Gastrocnemius medialis (tissue), 4 donors: ENCODE results near the gene PACS1.

ENCODE experiments used
- POLR2A ChIP-seq, 2 donors: fragments of 450-650 bp; IDR thresholded peaks; one replicate each; pipeline ENCODE4 v1.6.1; 2017; ENCODE audit warnings: antibody characterized with exemption in 2 of 2, mild to moderate bottlenecking in 2 of 2, moderate library complexity in 2 of 2
- TF ChIP-seq, protein P1 (sequence below), 5 experiments: fragments of 450-650 bp in 3 of 5; fragments of 200-600 bp in 2 of 5; sonication (generic) in 2 of 5; IDR thresholded peaks in 4 of 5; conservative IDR thresholded peaks in 1 of 5; 1 replicate in 4 of 5; 2 replicates in 1 of 5; pipeline ENCODE4 v1.5.1; 2016 to 2019; ENCODE audit warnings: antibody characterized with exemption in 5 of 5, mild to moderate bottlenecking in 3 of 5, moderate library complexity in 3 of 5

GRCh38 chr11:66133216-66133775 lies 63.2 kb downstream of the PACS1 start:
- TF ChIP-seq, protein P1, sequence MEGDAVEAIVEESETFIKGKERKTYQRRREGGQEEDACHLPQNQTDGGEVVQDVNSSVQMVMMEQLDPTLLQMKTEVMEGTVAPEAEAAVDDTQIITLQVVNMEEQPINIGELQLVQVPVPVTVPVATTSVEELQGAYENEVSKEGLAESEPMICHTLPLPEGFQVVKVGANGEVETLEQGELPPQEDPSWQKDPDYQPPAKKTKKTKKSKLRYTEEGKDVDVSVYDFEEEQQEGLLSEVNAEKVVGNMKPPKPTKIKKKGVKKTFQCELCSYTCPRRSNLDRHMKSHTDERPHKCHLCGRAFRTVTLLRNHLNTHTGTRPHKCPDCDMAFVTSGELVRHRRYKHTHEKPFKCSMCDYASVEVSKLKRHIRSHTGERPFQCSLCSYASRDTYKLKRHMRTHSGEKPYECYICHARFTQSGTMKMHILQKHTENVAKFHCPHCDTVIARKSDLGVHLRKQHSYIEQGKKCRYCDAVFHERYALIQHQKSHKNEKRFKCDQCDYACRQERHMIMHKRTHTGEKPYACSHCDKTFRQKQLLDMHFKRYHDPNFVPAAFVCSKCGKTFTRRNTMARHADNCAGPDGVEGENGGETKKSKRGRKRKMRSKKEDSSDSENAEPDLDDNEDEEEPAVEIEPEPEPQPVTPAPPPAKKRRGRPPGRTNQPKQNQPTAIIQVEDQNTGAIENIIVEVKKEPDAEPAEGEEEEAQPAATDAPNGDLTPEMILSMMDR (IDR thresholded peaks at IDR 0.05 in 4 of 5, conservative IDR thresholded peaks at IDR 0.05 in 1 of 5), result no peak
- TF ChIP-seq POLR2A (IDR thresholded peaks at IDR 0.05), result no peak
